ENCODE data around the gene IGHMBP2. TPM values are rescaled to one million over a fixed set of nuclear protein-coding genes. Genes with fewer than 3 reads are reported as not detected.

IGHMBP2 gene
- total RNA-seq, 4 donors from 2014 or later, result 9.7 to 15.3 (median 12.8) TPM

GRCh38 chr11:68927280-68928135 lies 23.8 kb downstream of the IGHMBP2 start:
- Histone ChIP-seq H3K36me3 (peaks cover 22 to 100% (median 29%) of the 10 kb centered on the region in 3 donors), H3K4me1 (peaks cover 0 to 15% (median 3%) of the 10 kb centered on the region in 3 donors), H3K4me3 (no peak overlapping the region), H3K27me3 (no peaks in the 10 kb centered on the region), H3K27ac (peak overlapping the region in 3 of 4 donors; percentile 7 to 72 (median 46)), H3K9me3 (peaks cover 7 to 23% (median 18%) of the 10 kb centered on the region in 3 donors)
- 56 to 81% methylated on average over 9 to 10 of the region's 12 CpGs for WGBS, 2 donors
- intact Hi-C loops (cut with DNase I), result no loop called here
- no peak for TF ChIP-seq POLR2A (IDR thresholded peaks at IDR 0.05)
- no peak for TF ChIP-seq CTCF (IDR thresholded peaks at IDR 0.05)
- DNase-seq, result no peak

DNA sequence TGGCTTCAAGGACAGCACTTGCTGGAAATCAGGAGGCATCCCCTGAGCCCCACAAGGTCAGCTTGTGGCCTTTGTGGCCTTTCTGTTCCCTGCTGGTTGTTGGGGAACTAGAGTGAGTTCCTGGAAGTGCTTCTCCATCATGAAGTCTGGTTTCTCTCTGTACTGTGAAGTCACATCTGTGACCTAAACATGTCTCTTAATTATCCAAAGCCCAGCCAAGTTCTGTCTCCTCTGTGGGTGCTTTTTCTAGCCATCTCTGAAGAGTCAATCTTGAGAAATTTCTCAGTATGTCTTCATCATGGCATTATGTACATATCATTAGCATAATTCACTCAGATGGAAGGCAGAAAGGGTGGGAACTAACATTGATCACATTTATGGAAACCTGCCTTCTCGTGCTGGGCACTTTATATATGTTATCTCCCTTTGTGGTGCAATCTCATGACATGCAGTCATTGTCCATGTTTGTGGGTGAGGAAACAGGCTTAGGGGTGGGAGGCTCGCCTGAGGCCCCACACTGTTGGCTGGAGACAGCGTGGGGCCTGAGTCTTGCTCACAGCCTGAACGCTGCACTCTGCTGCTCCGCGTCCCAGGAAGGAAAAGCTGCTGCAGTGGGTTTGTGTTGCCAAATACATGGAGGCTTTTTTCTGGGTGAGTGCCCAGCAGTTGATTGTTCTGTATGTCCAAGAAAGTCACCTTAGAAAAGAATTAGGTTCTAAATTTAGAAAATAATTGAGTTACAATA lies 24.6 kb downstream of the IGHMBP2 start:
- H3K27ac ChIP-seq, result peak overlapping the region in 3 of 4 donors; percentile 7 to 72 (median 46)
- no peak overlapping the region for H3K4me3 ChIP-seq
- WGBS, 2 donors, result 51 to 70% methylated on average over 4 of the region's 6 CpGs
- peaks cover 7 to 23% (median 18%) of the 10 kb centered on the region in 3 donors for H3K9me3 ChIP-seq
- peaks cover 24 to 100% (median 29%) of the 10 kb centered on the region in 3 donors for H3K36me3 ChIP-seq
- no peak for DNase-seq
- intact Hi-C loops (cut with DNase I), result no loop called here
- H3K27me3 ChIP-seq, result no peaks in the 10 kb centered on the region
- no peak for TF ChIP-seq POLR2A (IDR thresholded peaks at IDR 0.05)
- TF ChIP-seq CTCF (IDR thresholded peaks at IDR 0.05), result no peak
- peaks cover 0 to 15% (median 3%) of the 10 kb centered on the region in 3 donors for H3K4me1 ChIP-seq

- Histone ChIP-seq H3K4me3 (no peak overlapping the region), H3K9me3 (peaks cover 7 to 23% (median 18%) of the 10 kb centered on the region in 3 donors), H3K27me3 (no peaks in the 10 kb centered on the region), H3K36me3 (peaks cover 26 to 100% (median 29%) of the 10 kb centered on the region in 3 donors), H3K27ac (peak overlapping the region in 1 of 4 donors; percentile 7), H3K4me1 (peaks cover 0 to 15% (median 3%) of the 10 kb centered on the region in 3 donors)
- intact Hi-C loops (cut with DNase I), result no loop called here
- WGBS, 2 donors, result 93% methylated on average over 12 to 18 of the region's 20 CpGs
- TF ChIP-seq POLR2A (IDR thresholded peaks at IDR 0.05) (no peak), CTCF (IDR thresholded peaks at IDR 0.05) (no peak)
- no peak for DNase-seq
These were observed 25.4 kb downstream of the IGHMBP2 start for GRCh38 chr11:68929135-68929534.

DNA sequence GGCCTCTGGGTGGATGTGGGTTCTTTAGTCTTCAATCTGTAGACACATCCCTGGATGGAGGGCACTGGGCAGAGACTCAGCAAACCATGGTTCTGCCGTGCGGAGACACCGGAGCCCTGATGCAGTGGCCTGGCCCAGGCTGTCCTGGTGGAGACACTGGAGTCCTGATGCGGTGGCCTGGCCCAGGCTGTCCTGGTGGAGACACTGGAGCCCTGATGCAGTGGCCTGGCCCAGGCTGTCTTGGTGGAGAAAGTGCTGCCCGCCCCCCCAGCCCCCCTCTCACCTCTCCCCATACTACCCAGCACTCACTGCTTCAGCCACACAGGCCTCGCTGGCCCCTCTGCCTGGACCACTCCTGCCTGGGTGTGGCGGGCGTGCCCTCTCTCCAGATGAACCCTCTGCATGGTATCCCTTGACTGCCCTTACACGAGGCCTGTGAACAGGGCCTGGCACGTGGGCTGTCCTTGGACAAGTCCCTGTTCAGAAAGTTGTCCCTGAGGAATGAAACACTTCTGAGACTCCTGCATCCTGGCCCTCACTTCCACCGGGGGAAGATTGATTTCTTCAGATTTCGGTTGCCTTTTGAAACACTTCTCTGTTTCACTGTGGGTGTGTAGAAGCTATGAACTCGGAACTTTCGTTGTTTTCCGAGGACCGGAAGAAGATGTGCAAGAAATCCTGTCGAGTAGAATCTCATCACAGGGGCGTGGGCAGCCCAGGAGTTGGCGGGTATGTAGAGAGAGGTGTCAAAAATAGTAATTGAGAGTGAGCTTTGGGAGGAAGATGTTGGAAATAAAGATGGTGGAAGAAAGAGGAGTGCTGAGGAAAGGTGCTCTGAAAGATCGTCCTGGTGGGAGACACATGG lies 26.2 kb downstream of the IGHMBP2 start:
- TF ChIP-seq POLR2A (IDR thresholded peaks at IDR 0.05), result no peak
- no peak for TF ChIP-seq CTCF (IDR thresholded peaks at IDR 0.05)
- H3K36me3 ChIP-seq, result peaks cover 28 to 100% (median 29%) of the 10 kb centered on the region in 3 donors
- no peaks in the 10 kb centered on the region for H3K27me3 ChIP-seq
- no peak overlapping the region for H3K27ac ChIP-seq
- 88 to 97% methylated on average over 12 to 13 of the region's 20 CpGs for WGBS, 2 donors
- DNase-seq, result no peak
- intact Hi-C loops (cut with DNase I), result no loop called here
- H3K9me3 ChIP-seq, result peaks cover 7 to 18% (median 16%) of the 10 kb centered on the region in 3 donors
- peaks cover 0 to 15% (median 3%) of the 10 kb centered on the region in 3 donors for H3K4me1 ChIP-seq
- no peak overlapping the region for H3K4me3 ChIP-seq

Data from esophagus squamous epithelium (tissue), 5 donors.